ENCODE data around the gene HEATR9.

The HEATR9 gene

DNA sequence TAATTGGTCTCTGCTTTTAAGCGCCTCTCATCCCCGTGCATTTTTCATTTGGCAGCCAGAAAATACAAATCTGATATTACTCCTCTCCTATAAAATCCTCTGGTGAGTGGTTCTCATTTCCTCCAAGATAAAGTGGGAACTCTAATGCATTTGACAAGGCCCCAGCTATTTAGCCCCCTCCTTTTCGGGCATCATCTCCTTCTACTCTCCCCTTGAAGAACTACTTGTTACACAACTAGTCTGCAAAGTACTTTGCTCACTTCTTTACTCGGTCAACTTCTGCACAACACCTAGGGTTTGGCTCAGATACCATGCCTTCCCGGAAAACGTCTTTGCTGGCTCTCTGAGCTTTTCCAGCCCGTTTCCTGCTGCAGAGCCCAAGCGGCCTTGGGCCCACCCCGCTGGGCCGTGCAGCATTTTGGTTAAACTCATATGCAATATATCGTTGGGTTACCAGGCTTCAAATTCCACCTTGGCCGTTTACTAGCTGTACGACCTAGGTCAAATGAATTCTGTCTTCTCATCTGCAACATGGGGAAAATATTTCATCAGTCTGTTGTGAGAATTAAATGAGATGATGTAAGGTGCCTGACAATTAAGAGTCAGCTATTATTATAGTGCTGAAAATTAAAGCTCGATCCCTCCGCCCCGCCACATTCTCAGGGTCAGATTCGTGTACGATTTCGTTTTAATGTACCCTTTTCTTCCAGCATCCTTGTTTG is 60.3 kb downstream of the HEATR9 start:
- no peak for FAIRE-seq

DNA sequence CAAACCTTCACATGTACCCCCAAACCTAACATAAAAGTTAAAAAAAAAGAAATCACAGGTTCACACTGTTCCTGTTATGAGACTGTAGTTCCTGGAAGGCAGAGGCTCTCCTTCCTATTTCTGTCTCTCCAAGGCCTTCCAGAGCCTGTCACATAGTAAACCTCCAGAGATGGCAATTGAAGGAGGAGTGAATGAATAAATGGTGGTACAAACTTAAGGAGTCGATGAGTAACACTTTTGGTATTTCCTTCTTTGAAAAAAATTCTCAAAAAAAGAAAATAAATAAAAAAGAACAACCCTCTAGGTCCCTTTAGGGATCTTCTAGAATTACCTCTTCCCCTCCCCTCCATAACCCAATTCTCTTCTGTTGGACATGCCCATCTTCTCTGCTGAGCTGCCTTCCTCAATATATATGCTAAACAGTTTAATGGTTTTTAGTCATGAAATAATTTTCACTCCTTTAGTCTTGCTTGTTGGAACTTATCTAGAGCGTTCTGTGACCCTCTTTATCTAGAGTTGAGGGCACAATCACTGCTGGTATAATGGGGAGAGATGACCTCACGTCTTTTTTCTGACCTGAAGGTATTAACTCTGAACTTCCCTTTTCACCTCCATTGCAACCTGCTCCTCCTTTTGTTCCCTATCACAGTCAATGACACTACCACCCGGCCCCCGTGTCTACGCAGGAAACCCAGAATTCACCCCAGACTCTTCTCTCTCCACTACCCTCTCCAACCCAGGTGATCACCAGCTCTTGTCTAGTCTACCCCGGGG is 61.1 kb downstream of the HEATR9 start:
- no peak for FAIRE-seq

Data from TTC549 (cell line).